H9 (cell line): ENCODE results near the gene GLYR1. TPM values are rescaled to one million over a fixed set of nuclear protein-coding genes. Genes with fewer than 3 reads are reported as not detected.

ENCODE experiments used
- DNase-seq: peaks from one replicate; pipeline ENCODE4 v3.0.0-alpha.2; 2017
- H2AFZ ChIP-seq: one replicate; pipeline ENCODE4 v1.6.1; 2013; ENCODE audit warnings: mild to moderate bottlenecking, low read length, control low read depth, moderate library complexity
- H2AK5ac ChIP-seq: 2 replicates; pipeline ENCODE4 v1.6.1; 2013; ENCODE audit warnings: low read length, control low read depth, mixed read lengths; ENCODE audit not compliant: insufficient read length
- H2BK120ac ChIP-seq: one replicate; pipeline ENCODE4 v1.6.1; 2013; ENCODE audit warnings: low read depth, mild to moderate bottlenecking, low read length, control low read depth, inconsistent platforms; ENCODE audit not compliant: poor library complexity, severe bottlenecking
- H2BK12ac ChIP-seq: 2 replicates; pipeline ENCODE4 v1.6.1; 2013; ENCODE audit warnings: low read length, control low read depth, mixed read lengths, low read depth; ENCODE audit not compliant: insufficient read length
- H2BK15ac ChIP-seq: 2 replicates; pipeline ENCODE4 v1.6.1; 2013; ENCODE audit warnings: low read depth, low read length, control low read depth
- H2BK20ac ChIP-seq: one replicate; pipeline ENCODE4 v1.6.1; 2013; ENCODE audit warnings: low read depth, mild to moderate bottlenecking, low read length, control low read depth, inconsistent platforms; ENCODE audit not compliant: poor library complexity, severe bottlenecking
- H2BK5ac ChIP-seq: 2 replicates; pipeline ENCODE4 v1.6.1; 2013; ENCODE audit warnings: low read length, control low read depth, mixed read lengths; ENCODE audit not compliant: insufficient read length
- H3K14ac ChIP-seq: 2 replicates; pipeline ENCODE4 v1.6.1; 2013; ENCODE audit warnings: low read length, control low read depth; ENCODE audit not compliant: insufficient read depth
- H3K18ac ChIP-seq: 2 replicates; pipeline ENCODE4 v1.6.1; 2013; ENCODE audit warnings: low read depth, mild to moderate bottlenecking, mixed read lengths, low read length, control low read depth; ENCODE audit not compliant: insufficient read length
- H3K23ac ChIP-seq: 2 replicates; pipeline ENCODE4 v1.6.1; 2013; ENCODE audit warnings: low read length, control low read depth, mixed read lengths, low read depth; ENCODE audit not compliant: insufficient read length
- H3K23me2 ChIP-seq: 2 replicates; pipeline ENCODE4 v1.6.1; 2013; ENCODE audit warnings: low read depth, mild to moderate bottlenecking, mixed read lengths, low read length, control low read depth; ENCODE audit not compliant: insufficient read length, poor library complexity, severe bottlenecking
- H3K27ac ChIP-seq: 2 replicates; pipeline ENCODE4 v1.5.1; 2013; ENCODE audit warnings: low read length, control low read depth, mixed read lengths, low read depth; ENCODE audit not compliant: insufficient read length
- H3K27me3 ChIP-seq: 2 replicates; pipeline ENCODE4 v1.6.1; 2013; ENCODE audit warnings: low read length, control low read depth, inconsistent platforms; ENCODE audit not compliant: insufficient read depth
- H3K4ac ChIP-seq: 2 replicates; pipeline ENCODE4 v1.6.1; 2013; ENCODE audit warnings: low read depth, mild to moderate bottlenecking, control low read depth, inconsistent platforms, low read length, moderate library complexity
- H3K4me1 ChIP-seq: 2 replicates; pipeline ENCODE4 v1.6.1; 2013; ENCODE audit warnings: low read length, control low read depth, inconsistent platforms; ENCODE audit not compliant: insufficient read depth
- H3K4me2 ChIP-seq: 2 replicates; pipeline ENCODE4 v1.6.1; 2013; ENCODE audit warnings: low read length, control low read depth, mixed read lengths; ENCODE audit not compliant: insufficient read length, insufficient read depth
- H3K56ac ChIP-seq: 2 replicates; pipeline ENCODE4 v1.6.1; 2013; ENCODE audit warnings: low read depth, mild to moderate bottlenecking, mixed read lengths, low read length, control low read depth; ENCODE audit not compliant: insufficient read length
- H3K79me1 ChIP-seq: 2 replicates; pipeline ENCODE4 v1.6.1; 2013; ENCODE audit warnings: low read depth, mild to moderate bottlenecking, moderate library complexity, low read length, control low read depth, inconsistent platforms; ENCODE audit not compliant: insufficient read depth, poor library complexity, severe bottlenecking
- H3K79me2 ChIP-seq: 2 replicates; pipeline ENCODE4 v1.6.1; 2013; ENCODE audit warnings: low read length, control low read depth, inconsistent platforms; ENCODE audit not compliant: insufficient read depth
- H3K9ac ChIP-seq: 2 replicates; pipeline ENCODE4 v1.6.1; 2013; ENCODE audit warnings: low read length, control low read depth, mixed read lengths; ENCODE audit not compliant: insufficient read length; ENCODE audit errors: extremely low read depth
- H3K9me3 ChIP-seq: one replicate; pipeline ENCODE4 v1.6.1; 2013; ENCODE audit warnings: low read depth, low read length, inconsistent platforms; ENCODE audit not compliant: control insufficient read depth
- H3T11ph ChIP-seq: one replicate; pipeline ENCODE4 v1.6.1; 2013; ENCODE audit warnings: mild to moderate bottlenecking, low read length, control low read depth, inconsistent platforms
- H4K20me1 ChIP-seq: one replicate; pipeline ENCODE4 v1.6.1; 2013; ENCODE audit not compliant: control insufficient read depth, insufficient read length, insufficient read depth
- H4K5ac ChIP-seq: 2 replicates; pipeline ENCODE4 v1.6.1; 2013; ENCODE audit warnings: low read depth, mild to moderate bottlenecking, mixed read lengths, low read length, control low read depth; ENCODE audit not compliant: insufficient read length
- H4K8ac ChIP-seq: replicated peaks from 2 replicates; pipeline ENCODE4 v1.6.1; 2013; ENCODE audit warnings: low read length, control low read depth, mixed read lengths, low read depth; ENCODE audit not compliant: insufficient read length
- H4K91ac ChIP-seq: 2 replicates; pipeline ENCODE4 v1.6.1; 2013; ENCODE audit warnings: low read depth, mild to moderate bottlenecking, moderate library complexity, mixed read lengths, low read length, control low read depth; ENCODE audit not compliant: insufficient read length
- H3K27ac Mint-ChIP-seq, 3 experiments: 2 replicates in 2 of 3; 3 replicates in 1 of 3; pipeline ENCODE4 v1.8.0; 2020 to 2021; ENCODE audit warnings: mixed read lengths in 3 of 3, mild to moderate bottlenecking in 1 of 3, moderate library complexity in 1 of 3
- H3K27me3 Mint-ChIP-seq: 2 replicates; pipeline ENCODE4 v1.8.0; 2021; ENCODE audit warnings: low read depth, mild to moderate bottlenecking, moderate library complexity, mixed read lengths
- H3K36me3 Mint-ChIP-seq, 3 experiments: 2 replicates in 2 of 3; 3 replicates in 1 of 3; pipeline ENCODE4 v1.8.0; 2020 to 2021; ENCODE audit warnings: low read depth in 3 of 3, mixed read lengths in 3 of 3; ENCODE audit not compliant: insufficient read depth in 1 of 3
- H3K4me1 Mint-ChIP-seq, 2 experiments: 2 replicates each; pipeline ENCODE4 v1.8.0; 2020; ENCODE audit warnings: mixed read lengths in 2 of 2
- H3K4me3 Mint-ChIP-seq, 2 experiments: 2 replicates in 1 of 2; 3 replicates in 1 of 2; pipeline ENCODE4 v1.8.0; 2020 to 2021; ENCODE audit warnings: mild to moderate bottlenecking in 2 of 2, mixed read lengths in 2 of 2, moderate library complexity in 1 of 2
- H3K9me3 Mint-ChIP-seq, 2 experiments: 2 replicates in 1 of 2; 3 replicates in 1 of 2; pipeline ENCODE4 v1.8.0; 2020; ENCODE audit warnings: mild to moderate bottlenecking in 2 of 2, mixed read lengths in 2 of 2, moderate library complexity in 1 of 2
- WGBS: extraction: QIAGEN DNeasy Blood & Tissue Kit; methylation state at CpG from one replicate; pipeline ENCODE4 v1.1.7; 2013; ENCODE audit warnings: missing lambda C conversion rate, low lambda C conversion rate, mixed read lengths; ENCODE audit not compliant: insufficient read length; ENCODE audit errors: extremely low coverage; 5-methylcytosine and 5-hydroxymethylcytosine counted together
- total RNA-seq: library from RNA; stranded (reverse); gene quantifications from 2 replicates; pipeline ENCODE4 v1.2.1, GENCODE V29; 2021
- TF ChIP-seq, protein P1 (sequence below): fragments of 200-600 bp; sonication (generic); conservative IDR thresholded peaks from 3 replicates; pipeline ENCODE4 v1.8.0; 2021; ENCODE audit warnings: antibody characterized with exemption, mild to moderate bottlenecking

Gene GLYR1
- total RNA-seq, 1 experiment from 2014 or later, result 114 TPM

DNA sequence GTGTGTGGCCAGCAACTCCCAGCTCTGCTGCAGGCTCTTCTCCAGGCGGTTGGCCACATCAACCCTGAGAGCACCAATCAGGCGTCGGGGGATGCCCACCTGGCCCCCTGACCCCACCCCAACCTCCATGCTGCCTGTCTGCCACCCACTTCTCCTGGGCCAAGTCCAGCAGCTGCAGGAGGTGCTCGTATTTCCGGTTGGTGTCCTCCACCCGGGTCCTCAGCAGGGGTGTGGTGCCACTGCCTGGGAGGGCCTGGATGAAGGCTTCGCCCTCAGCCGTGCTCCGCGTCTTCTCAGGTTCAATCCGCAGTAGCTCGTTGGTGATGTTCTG lies 44.8 kb upstream of the GLYR1 start:
- Histone ChIP-seq H3T11ph (no peak overlapping the region), H2AFZ (no peak overlapping the region), H3K27ac (no peak overlapping the region), H3K79me1 (no peaks in the 10 kb centered on the region), H4K20me1 (no peaks in the 10 kb centered on the region), H3K14ac (no peak overlapping the region), H3K79me2 (no peaks in the 10 kb centered on the region), H2BK120ac (no peak overlapping the region), H2BK12ac (no peak overlapping the region), H3K23ac (no peak overlapping the region), H2BK20ac (no peak overlapping the region), H3K4ac (no peak overlapping the region), H3K27me3 (no peaks in the 10 kb centered on the region), H4K8ac (no peak overlapping the region), H3K56ac (no peak overlapping the region), H2BK5ac (no peak overlapping the region), H3K23me2 (no peaks in the 10 kb centered on the region), H3K18ac (no peak overlapping the region), H3K9me3 (no peaks in the 10 kb centered on the region), H3K9ac (no peak overlapping the region), H2AK5ac (no peak overlapping the region), H4K5ac (no peak overlapping the region), H4K91ac (no peak overlapping the region), H2BK15ac (no peak overlapping the region), H3K4me1 (no peaks in the 10 kb centered on the region), H3K4me2 (no peak overlapping the region)
- no peak overlapping the region for H3K4me3 Mint-ChIP-seq
- DNase-seq, result no peak
- no CpG with 5 or more reads among the region's 12 CpGs for WGBS
- no peaks in the 10 kb centered on the region for H3K4me1 Mint-ChIP-seq
- TF ChIP-seq, protein P1, sequence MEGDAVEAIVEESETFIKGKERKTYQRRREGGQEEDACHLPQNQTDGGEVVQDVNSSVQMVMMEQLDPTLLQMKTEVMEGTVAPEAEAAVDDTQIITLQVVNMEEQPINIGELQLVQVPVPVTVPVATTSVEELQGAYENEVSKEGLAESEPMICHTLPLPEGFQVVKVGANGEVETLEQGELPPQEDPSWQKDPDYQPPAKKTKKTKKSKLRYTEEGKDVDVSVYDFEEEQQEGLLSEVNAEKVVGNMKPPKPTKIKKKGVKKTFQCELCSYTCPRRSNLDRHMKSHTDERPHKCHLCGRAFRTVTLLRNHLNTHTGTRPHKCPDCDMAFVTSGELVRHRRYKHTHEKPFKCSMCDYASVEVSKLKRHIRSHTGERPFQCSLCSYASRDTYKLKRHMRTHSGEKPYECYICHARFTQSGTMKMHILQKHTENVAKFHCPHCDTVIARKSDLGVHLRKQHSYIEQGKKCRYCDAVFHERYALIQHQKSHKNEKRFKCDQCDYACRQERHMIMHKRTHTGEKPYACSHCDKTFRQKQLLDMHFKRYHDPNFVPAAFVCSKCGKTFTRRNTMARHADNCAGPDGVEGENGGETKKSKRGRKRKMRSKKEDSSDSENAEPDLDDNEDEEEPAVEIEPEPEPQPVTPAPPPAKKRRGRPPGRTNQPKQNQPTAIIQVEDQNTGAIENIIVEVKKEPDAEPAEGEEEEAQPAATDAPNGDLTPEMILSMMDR, result no peak
- H3K27me3 Mint-ChIP-seq, result no peaks in the 10 kb centered on the region
- peaks cover 4 to 69% (median 56%) of the 10 kb centered on the region in 3 experiments; a peak in 6 of 7 replicates for H3K36me3 Mint-ChIP-seq
- no peak overlapping the region for H3K27ac Mint-ChIP-seq
- no peaks in the 10 kb centered on the region for H3K9me3 Mint-ChIP-seq
